GM18870 (cell line): ENCODE data around the gene TMEM225.
"Not testable (repeated sequence)": the region's sequence is repeated elsewhere in the genome, so short reads cannot be mapped to it uniquely, and the experiment has no call there.

ENCODE experiments used
- ATAC-seq: cut with Tn5 transposase; IDR thresholded peaks from one replicate; pipeline ENCODE4 v1.9.1; 2021; ENCODE audit warnings: moderate library complexity; ENCODE audit not compliant: unreplicated experiment

Gene TMEM225, protein sequence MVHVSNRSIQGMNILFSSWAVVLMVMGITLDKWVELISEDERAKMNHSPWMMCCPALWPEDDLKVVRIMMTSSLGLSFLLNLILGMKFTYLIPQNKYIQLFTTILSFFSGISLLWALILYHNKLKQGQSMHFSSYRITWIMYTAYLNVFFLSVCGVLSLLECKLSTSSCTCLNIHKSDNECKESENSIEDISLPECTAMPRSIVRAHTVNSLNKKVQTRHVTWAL

DNA sequence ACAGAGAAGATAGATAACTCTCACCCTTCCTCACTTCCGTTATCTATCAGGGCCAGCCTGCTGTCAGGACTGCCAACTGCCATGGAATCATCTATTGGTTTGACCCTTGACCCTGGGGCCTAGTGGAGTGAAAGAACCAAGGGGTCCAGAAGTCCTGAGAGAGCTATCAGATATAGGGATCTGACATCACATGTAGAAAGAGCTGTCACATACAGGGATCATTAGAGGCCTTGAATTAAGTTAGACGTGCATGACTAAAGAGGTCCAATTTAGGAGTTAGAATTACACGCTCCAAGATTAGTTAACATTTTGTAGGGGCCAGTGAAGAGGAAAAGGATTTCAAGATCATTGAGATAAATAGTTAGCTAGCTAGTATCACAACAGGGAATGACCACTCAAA lies at the start of gene TMEM225:
TMEM225 (minus strand) TSS at position 101 of the 400 bp plus-strand sequence. CDS start 245 bp downstream, outside the sequence.
- no peak for ATAC-seq

- ATAC-seq: peak; percentile 50
These were observed 38.6 kb upstream of the TMEM225 start for GRCh38 chr11:123924027-123924426.

DNA sequence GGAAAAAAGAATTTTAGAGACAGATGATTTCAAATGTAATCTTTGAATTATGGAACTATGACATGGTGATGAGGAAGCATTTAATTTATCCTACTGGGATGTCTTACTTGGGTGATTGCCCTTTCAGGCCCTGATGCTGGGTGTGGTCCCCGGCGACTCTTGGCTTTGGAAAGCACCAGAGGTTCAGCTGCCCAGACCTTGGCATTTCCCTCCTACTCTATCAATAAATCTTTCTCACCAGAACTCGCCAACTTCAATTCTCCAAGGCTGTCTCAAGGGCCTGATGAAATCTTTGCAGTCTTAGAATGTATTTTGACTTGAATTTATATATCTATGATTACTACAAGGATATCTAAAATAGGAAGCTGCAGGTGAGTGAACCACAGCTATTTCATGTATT lies 35.5 kb upstream of the TMEM225 start:
- no peak for ATAC-seq

GRCh38 chr11:123905826-123906225 lies 20.4 kb upstream of the TMEM225 start:
- ATAC-seq: no peak

DNA sequence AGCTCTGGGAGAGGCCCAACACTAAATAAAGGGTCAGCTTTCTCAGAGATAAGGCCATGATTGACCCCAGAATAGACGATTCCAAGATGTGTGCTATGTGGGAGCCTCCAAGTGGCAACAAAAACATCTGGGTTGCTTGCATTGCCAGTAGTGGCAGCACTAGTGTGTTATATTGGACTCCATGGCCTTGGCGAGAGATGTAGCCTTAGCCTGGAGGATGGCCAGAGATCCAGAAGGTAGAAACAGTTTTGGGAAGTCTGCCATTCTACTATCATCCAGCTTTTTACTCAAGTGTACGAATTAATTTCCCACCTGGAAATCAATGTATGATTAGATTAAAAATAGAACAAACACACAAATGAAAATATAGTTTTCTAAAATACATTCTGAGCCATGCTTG lies 19.5 kb upstream of the TMEM225 start:
- ATAC-seq: no peak

- peak; percentile 83 for ATAC-seq
These were observed 18.5 kb upstream of the TMEM225 start for GRCh38 chr11:123903932-123904331.

- no peak for ATAC-seq
These were observed 16.4 kb upstream of the TMEM225 start, which contains the start of gene OR8D4 for GRCh38 chr11:123901867-123902266. TSS of gene OR8D4 (plus strand) at chr11:123902167. CDS start at chr11:123906432, 4,265 bp downstream.

DNA sequence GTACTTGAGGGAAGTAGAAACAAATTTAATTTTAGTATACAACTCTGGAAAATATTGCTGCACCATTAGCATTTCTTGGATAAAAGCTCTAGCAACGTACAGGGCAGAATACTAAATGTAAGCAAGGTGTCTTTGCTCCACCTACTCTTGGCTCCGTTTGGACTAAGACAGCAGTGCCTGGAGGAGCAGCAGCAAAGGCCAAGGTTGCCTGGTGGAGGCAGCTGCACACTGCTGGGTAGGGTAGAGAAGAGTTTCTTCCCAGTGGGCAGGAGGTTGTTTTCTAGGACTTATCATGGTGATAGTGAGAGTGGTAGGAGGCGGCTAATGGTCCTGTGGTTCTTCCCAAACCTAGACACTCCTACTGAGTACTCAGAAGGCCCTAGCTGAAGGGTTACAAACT lies 14.3 kb upstream of the TMEM225 start:
- no peak for ATAC-seq

- ATAC-seq: no peak
These were observed 6.6 kb upstream of the TMEM225 start for GRCh38 chr11:123892031-123892430.

GRCh38 chr11:123880912-123881311 lies 4.6 kb downstream of the TMEM225 start:
- no peak for ATAC-seq

- ATAC-seq: not testable (repeated sequence)
These were observed 17.7 kb downstream of the TMEM225 start for GRCh38 chr11:123867795-123868194.

DNA sequence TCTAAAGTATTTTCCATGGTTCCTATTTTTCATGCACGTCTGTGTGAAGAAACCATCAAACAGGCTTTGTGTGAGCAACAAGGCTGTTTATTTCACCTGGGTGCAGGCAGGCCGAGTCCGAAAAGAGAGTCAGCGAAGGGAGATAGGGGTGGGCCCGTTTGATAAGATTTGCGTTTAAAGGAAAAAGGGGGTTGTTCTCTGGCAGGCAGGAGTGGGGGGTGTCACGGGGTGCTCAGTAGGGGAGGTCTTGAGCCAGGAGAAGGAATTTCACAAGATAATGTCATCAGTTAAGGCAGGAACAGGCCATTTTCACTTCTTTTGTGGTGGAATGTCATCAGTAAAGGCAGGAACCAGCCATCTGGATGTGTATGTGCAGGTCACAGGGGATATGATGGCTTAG lies 20.2 kb downstream of the TMEM225 start:
- not testable (repeated sequence) for ATAC-seq

DNA sequence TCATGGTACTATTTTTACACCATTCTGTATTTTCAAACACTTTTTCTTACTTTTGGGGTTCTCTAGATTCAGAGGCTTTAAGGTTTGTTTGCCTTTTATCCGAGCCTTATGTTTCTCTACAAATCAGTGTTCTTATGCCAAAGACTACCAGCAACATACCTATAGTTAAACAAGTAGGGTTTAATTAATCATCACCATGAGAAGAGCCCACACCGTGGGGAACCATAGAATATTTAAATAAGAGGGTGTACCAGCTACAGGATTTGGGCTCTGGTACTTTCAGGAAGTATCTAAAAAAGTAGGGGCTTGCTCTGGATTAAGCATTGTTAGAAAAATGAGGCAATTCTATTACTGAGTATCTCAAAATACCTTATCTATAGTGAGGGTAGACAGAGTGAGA lies 25.7 kb downstream of the TMEM225 start:
- ATAC-seq: no peak

GRCh38 chr11:123856444-123856843 lies 29.0 kb downstream of the TMEM225 start:
- no peak for ATAC-seq

GRCh38 chr11:123853038-123853437 lies 32.4 kb downstream of the TMEM225 start:
- no peak for ATAC-seq

- no peak for ATAC-seq
These were observed 33.1 kb downstream of the TMEM225 start for GRCh38 chr11:123852321-123852720.

GRCh38 chr11:123851110-123851509 lies 34.4 kb downstream of the TMEM225 start:
- ATAC-seq: no peak

DNA sequence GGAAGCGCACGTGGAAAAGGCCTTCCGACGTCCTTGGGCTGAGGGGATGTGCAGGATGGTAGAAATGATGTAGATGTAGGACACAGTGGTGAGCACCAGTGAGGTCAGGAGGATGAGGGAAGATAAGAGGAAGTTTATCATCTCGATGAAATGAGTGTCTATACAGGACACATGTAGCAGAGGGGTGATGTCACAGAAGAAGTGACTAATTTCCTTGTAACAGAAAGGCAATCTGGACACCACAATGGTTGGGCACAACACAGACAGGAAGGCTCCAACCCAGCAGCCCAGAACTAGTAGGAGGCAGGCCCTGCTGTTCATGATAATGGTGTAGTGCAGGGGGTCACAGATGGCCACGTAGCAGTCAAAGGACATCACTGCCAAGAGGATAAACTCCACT lies 44.3 kb downstream of the TMEM225 start:
- ATAC-seq: no peak

DNA sequence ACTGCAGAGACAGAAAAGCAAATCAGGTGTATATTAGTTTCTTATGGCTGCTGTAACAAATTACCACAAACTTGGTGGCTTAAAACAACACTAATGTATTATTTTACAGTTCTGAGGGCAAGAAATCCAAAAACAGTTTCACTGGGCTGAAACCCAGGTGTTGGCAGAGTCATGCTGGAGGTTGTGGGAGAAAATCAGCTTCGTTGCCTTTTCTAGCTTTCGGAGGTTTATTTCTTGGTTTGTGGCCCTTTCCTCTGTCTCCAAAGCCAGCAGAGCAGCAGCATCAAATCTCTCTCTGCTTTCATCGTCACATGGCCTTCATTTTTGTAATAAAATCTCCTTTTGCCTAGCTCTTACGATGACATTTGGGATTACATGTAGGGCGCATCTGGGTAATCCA lies 46.3 kb downstream of the TMEM225 start:
- no peak for ATAC-seq

DNA sequence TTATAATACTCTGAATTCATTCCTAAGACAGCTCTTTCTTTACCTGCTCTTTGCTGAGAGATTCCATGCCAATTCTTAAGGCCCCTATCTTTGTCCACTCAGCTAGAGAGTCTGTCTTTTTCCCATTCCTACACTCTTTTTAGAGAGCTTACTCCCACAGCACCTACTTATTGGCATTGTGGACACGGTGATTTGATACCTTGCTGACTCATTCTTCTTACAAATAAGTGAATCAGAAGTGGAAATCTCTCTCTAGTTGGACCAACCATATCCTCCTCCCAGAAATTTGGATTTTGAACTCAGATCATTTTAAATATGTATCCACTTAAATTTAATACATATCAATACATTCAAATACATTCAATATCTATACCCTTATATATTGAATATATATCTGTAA lies 46.8 kb downstream of the TMEM225 start:
- ATAC-seq: no peak

GRCh38 chr11:123838199-123838598 lies 47.3 kb downstream of the TMEM225 start:
- no peak for ATAC-seq

DNA sequence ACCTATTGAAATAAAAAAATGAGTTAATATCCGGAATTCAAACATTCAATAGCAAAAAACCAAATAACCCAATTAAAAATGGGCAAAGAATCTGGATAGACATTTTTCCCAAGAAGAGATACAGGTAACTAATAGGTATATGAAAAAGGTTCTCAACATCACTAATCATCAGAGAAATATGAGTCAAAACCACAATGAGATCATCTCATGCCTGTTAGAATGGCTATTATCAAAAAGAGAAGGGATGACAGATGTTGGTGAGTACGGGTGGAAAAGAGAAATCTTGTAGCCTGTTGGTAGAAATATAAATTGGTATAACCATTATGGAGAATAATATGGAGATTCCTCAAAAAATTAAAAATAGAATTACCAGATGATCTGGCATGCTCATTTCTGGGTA lies 52.4 kb downstream of the TMEM225 start:
- no peak for ATAC-seq
